B cell (primary cell): ENCODE measurements around the gene VWA7. TPM values are rescaled to one million over a fixed set of nuclear protein-coding genes. Genes with fewer than 3 reads are reported as not detected.
"Not testable (repeated sequence)": the region's sequence is repeated elsewhere in the genome, so short reads cannot be mapped to it uniquely, and the experiment has no call there.

Source experiments
- ATAC-seq: fragments of 200-7000 bp; cut with Tn5 transposase; one replicate; pipeline ENCODE4 v1.10.0; 2021; ENCODE audit warnings: low read depth, mild to moderate bottlenecking, moderate number of reproducible peaks, moderate library complexity
- CTCF ChIA-PET: fragments of 350-600 bp; sonication (Branson Sonifier 250); formaldehyde crosslinking; loops from one replicate; lab custom pipeline; 2021; ENCODE audit warnings: antibody characterized with exemption, inconsistent platforms; lab: Charles Lee
- POLR2A ChIA-PET: fragments of 350-600 bp; sonication (Branson Sonifier 250); formaldehyde crosslinking; loops from one replicate; lab custom pipeline; 2021; ENCODE audit warnings: antibody characterized with exemption; lab: Charles Lee
- DNase-seq: peaks from one replicate; pipeline ENCODE4 v3.0.0; 2013
- H2AFZ ChIP-seq: 2 replicates; pipeline ENCODE4 v1.6.1; 2012; ENCODE audit warnings: mild to moderate bottlenecking, low read depth, low read length; ENCODE audit not compliant: insufficient read depth, poor library complexity, severe bottlenecking
- H3K27ac ChIP-seq, 2 donors: 1 replicate in 1 of 2; 2 replicates in 1 of 2; pipeline ENCODE4 v1.5.1; 2012 to 2013; ENCODE audit warnings: low read length in 2 of 2, mild to moderate bottlenecking in 2 of 2, moderate library complexity in 1 of 2
- H3K27me3 ChIP-seq, 4 experiments: fragments of 200-600 bp in 1 of 4; sonication (generic) in 1 of 4; replicated peaks in 1 of 4; 1 replicate in 2 of 4; 2 replicates in 2 of 4; pipeline versions ENCODE4 v1.6.1 to v1.7.0; 2013 to 2016; ENCODE audit warnings: low read length in 3 of 4, mild to moderate bottlenecking in 2 of 4, mixed read lengths in 1 of 4, moderate library complexity in 1 of 4; ENCODE audit not compliant: insufficient read depth in 4 of 4, control insufficient read depth in 3 of 4; ENCODE audit errors: control extremely low read depth in 1 of 4
- H3K36me3 ChIP-seq, 2 experiments: replicated peaks in 1 of 2; 1 replicate in 1 of 2; 2 replicates in 1 of 2; pipeline versions ENCODE4 v1.6.1 to v1.7.1; 2013; ENCODE audit warnings: low read length in 1 of 2; ENCODE audit not compliant: insufficient read depth in 2 of 2, control insufficient read depth in 1 of 2; ENCODE audit errors: control extremely low read depth in 1 of 2, extremely low read depth in 1 of 2
- H3K4me1 ChIP-seq, 2 donors: fragments of 200-600 bp in 1 of 2; sonication (generic) in 1 of 2; 1 replicate in 1 of 2; 2 replicates in 1 of 2; pipeline versions ENCODE4 v1.5.1 to v1.6.1; 2013 to 2017; ENCODE audit warnings: low read length in 2 of 2; ENCODE audit not compliant: control insufficient read depth in 2 of 2, insufficient read depth in 2 of 2
- H3K4me2 ChIP-seq: replicated peaks from 2 replicates; pipeline ENCODE3; 2012; ENCODE audit warnings: mild to moderate bottlenecking, low read depth, low read length; ENCODE audit not compliant: poor library complexity, severe bottlenecking
- H3K4me3 ChIP-seq, 5 experiments: fragments of 200-600 bp in 1 of 5; sonication (generic) in 1 of 5; 1 replicate in 3 of 5; 2 replicates in 2 of 5; pipeline versions ENCODE4 v1.5.1 to v1.7.0; 2011 to 2016; ENCODE audit warnings: low read length in 4 of 5, mild to moderate bottlenecking in 4 of 5, low read depth in 2 of 5, control low read depth in 1 of 5, moderate library complexity in 1 of 5; ENCODE audit not compliant: insufficient read depth in 1 of 5; ENCODE audit errors: control extremely low read depth in 1 of 5, extremely low read depth in 1 of 5
- H3K79me2 ChIP-seq: fragments of 200-600 bp; sonication (generic); one replicate; pipeline ENCODE4 v1.6.0; 2016; ENCODE audit warnings: low read length; ENCODE audit not compliant: control insufficient read depth, insufficient read depth
- H3K9ac ChIP-seq: fragments of 200-600 bp; sonication (generic); 2 replicates; pipeline ENCODE4 v1.6.1; 2017; ENCODE audit warnings: mild to moderate bottlenecking, low read length, moderate library complexity
- H3K9me3 ChIP-seq, 3 donors: one replicate each; pipeline versions ENCODE4 v1.6.1 to v1.7.1; 2013; ENCODE audit warnings: low read length in 2 of 3; ENCODE audit not compliant: control insufficient read depth in 2 of 3, insufficient read depth in 1 of 3; ENCODE audit errors: control extremely low read depth in 1 of 3
- H4K20me1 ChIP-seq: 2 replicates; pipeline ENCODE4 v1.6.0; 2012; ENCODE audit warnings: mild to moderate bottlenecking, low read length; ENCODE audit not compliant: insufficient read depth, control insufficient read depth, poor library complexity, severe bottlenecking
- H3K27ac Mint-ChIP-seq: one replicate; pipeline ENCODE4 v1.8.0; 2021; ENCODE audit warnings: mixed read lengths
- H3K27me3 Mint-ChIP-seq: one replicate; pipeline ENCODE4 v1.8.0; 2021; ENCODE audit warnings: mixed read lengths
- H3K4me1 Mint-ChIP-seq: one replicate; pipeline ENCODE4 v1.8.0; 2021; ENCODE audit warnings: mixed read lengths
- H3K4me3 Mint-ChIP-seq: one replicate; pipeline ENCODE4 v1.8.0; 2021; ENCODE audit warnings: mixed read lengths
- H3K9me3 Mint-ChIP-seq: one replicate; pipeline ENCODE4 v1.8.0; 2022; ENCODE audit warnings: mixed read lengths; ENCODE audit not compliant: insufficient read depth
- CTCF ChIP-seq: fragments of 200-600 bp; IDR thresholded peaks from one replicate; pipeline ENCODE4 v1.8.0; 2022; ENCODE audit warnings: antibody characterized with exemption, mild to moderate bottlenecking
- EZH2 ChIP-seq: IDR thresholded peaks from 2 replicates; pipeline ENCODE4 v1.6.1; 2012; ENCODE audit warnings: borderline replicate concordance, low read depth, mild to moderate bottlenecking, moderate library complexity, low read length; ENCODE audit not compliant: insufficient read depth, poor library complexity, severe bottlenecking
- WGBS: methylation state at CpG from one replicate; pipeline ENCODE4 v1.1.5; 2013; ENCODE audit warnings: missing lambda C conversion rate; ENCODE audit not compliant: insufficient coverage; 5-methylcytosine and 5-hydroxymethylcytosine counted together
- intact Hi-C: fragments of 100-400 bp; cut with micrococcal nuclease; formaldehyde crosslinking; loops from one replicate; pipeline ENCODE4 v1.10.0; 2022
- polyA plus RNA-seq: library from polyadenylated mRNA; depleted of rRNA; stranded (reverse); fragments of >200 nt; gene quantifications from 2 replicates; pipeline ENCODE4 v1.2.3, GENCODE V29; 2012
- total RNA-seq, 2 donors: library from RNA; stranded (reverse); fragments of 120-200 nt in 1 of 2; gene quantifications; 1 replicate in 1 of 2; 2 replicates in 1 of 2; pipeline versions ENCODE4 v1.2.3 to v1.2.4, GENCODE V29; 2013 to 2022

The VWA7 gene
- total and polyA plus RNA-seq, 2 donors (not counting 1 experiment from before 2014, with no cell fraction given): 5.2 to 6.0 TPM

DNA sequence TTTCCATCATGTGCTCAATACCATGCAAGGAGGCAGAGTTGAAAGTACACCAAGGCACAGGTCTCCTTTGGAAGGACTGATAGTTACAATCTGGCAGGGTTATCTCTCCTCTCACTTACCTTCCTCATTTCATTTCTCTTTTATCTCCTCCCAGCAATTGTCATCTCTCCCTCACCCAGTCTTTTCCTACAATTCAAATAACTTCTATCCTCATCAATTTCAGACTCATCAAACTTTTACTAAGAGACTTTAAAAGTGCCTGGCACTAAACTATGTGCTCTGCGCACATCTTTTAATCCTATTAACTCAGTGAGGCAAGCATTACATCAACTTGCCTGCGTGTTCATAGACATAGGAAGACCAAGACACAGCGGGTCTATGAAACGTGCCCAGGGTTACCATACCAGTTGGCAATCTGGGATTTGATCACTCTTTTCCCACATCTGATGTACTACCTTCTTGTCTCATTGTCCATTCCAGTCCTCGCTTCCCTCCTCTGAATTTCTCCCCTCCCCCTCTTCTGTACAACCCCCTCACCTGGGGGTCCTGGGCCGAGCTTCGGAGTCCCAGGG, 17.3 kb upstream of the VWA7 start:
- H3K27me3 ChIP-seq: no peaks in the 10 kb centered on the region
- ChIA-PET POLR2A (interaction anchor here (0.5 to 3.5 kb wide), 9 partner anchors 12 to 173 kb away, joined by 3 to 38 read pairs (median 5); partner anchors contain the start of genes CLIC1, LSM2 and MSH5), CTCF (interaction anchor here (0.5 to 1.3 kb wide), 7 partner anchors 17 to 69 kb away, joined by 3 to 4 read pairs (median 3); partner anchors contain the start of genes NEU1 and VWA7)
- peaks cover 0 to 28% of the 10 kb centered on the region in 2 experiments for H3K36me3 ChIP-seq
- H2AFZ ChIP-seq: peak overlapping the region; percentile 80
- Mint-ChIP-seq H3K27ac (peak overlapping the region; percentile 99), H3K4me3 (peak overlapping the region; percentile 97), H3K9me3 (no peaks in the 10 kb centered on the region), H3K27me3 (no peaks in the 10 kb centered on the region), H3K4me1 (peaks cover 61% of the 10 kb centered on the region)
- ATAC-seq (no peak), DNase-seq (peak; percentile 52)
- H3K4me2 ChIP-seq: peak overlapping the region; percentile 97
- H3K4me3 ChIP-seq: peak overlapping the region; percentile 12 to 96 (median 95)
- peaks cover 27% of the 10 kb centered on the region for H3K79me2 ChIP-seq
- H3K9ac ChIP-seq: peak overlapping the region; percentile 92
- TF ChIP-seq CTCF (no peak), EZH2 (no peak)
- H3K9me3 ChIP-seq: no peaks in the 10 kb centered on the region
- 26% methylated on average over 7 of the region's 7 CpGs for WGBS
- intact Hi-C loops: loop anchor here (2.0 kb wide), 2 partner anchors 18 to 56 kb away; partner anchors contain the start of gene VWA7
- H3K4me1 ChIP-seq: peaks cover 54 to 73% of the 10 kb centered on the region in 2 donors
- H3K27ac ChIP-seq: peak overlapping the region; percentile 75 to 87
- H4K20me1 ChIP-seq: no peaks in the 10 kb centered on the region

- POLR2A ChIA-PET: interaction anchor here (0.6 to 0.7 kb wide), 3 partner anchors 55 to 133 kb away, joined by 3 to 4 read pairs (median 3); partner anchors contain the start of gene C6orf47
- H3K9me3 Mint-ChIP-seq, H3K27me3 Mint-ChIP-seq, H3K9me3 ChIP-seq, H3K27me3 ChIP-seq, CTCF ChIA-PET, DNase-seq, ATAC-seq, H4K20me1 ChIP-seq, H3K9ac ChIP-seq: not testable (repeated sequence)
- Histone ChIP-seq H3K4me3 (peak overlapping the region in 1 of 5 experiments; percentile 95), H3K4me2 (peak overlapping the region; percentile 97), H3K4me1 (peaks cover 59 to 75% of the 10 kb centered on the region in 2 donors), H3K27ac (peak overlapping the region; percentile 75 to 87), H3K36me3 (peaks cover 0 to 26% of the 10 kb centered on the region in 2 experiments), H2AFZ (peak overlapping the region; percentile 80), H3K79me2 (peaks cover 27% of the 10 kb centered on the region)
- Mint-ChIP-seq H3K27ac (peak overlapping the region; percentile 99), H3K4me3 (peak overlapping the region; percentile 97), H3K4me1 (peaks cover 62% of the 10 kb centered on the region)
- 100% methylated on average over 6 of the region's 6 CpGs for WGBS
- intact Hi-C loops: loop anchor here (2.0 kb wide), 2 partner anchors 17 to 55 kb away; partner anchors contain the start of gene VWA7
Measured at GRCh38 chr6:31793927-31794245, 16.8 kb upstream of the VWA7 start.
